OCI-LY7 (cell line): ENCODE measurements around the gene ACTN1.

Source experiments
- CTCF ChIP-seq: fragments of 200-600 bp; sonication (generic); conservative IDR thresholded peaks from 2 replicates; pipeline ENCODE4 v1.5.1; 2014; ENCODE audit warnings: mild to moderate bottlenecking, antibody characterized with exemption, low read length, moderate library complexity, mixed read lengths
- EZH2phosphoT487 ChIP-seq: fragments of 200-600 bp; sonication (generic); IDR thresholded peaks from 2 replicates; pipeline ENCODE4 v1.6.1; 2018; ENCODE audit warnings: low read depth, borderline replicate concordance, mild to moderate bottlenecking, mixed run types, antibody characterized with exemption, low read length, moderate library complexity, mixed read lengths

- TF ChIP-seq CTCF (no peak), EZH2phosphoT487 (no peak)
These were observed 11.1 kb downstream of the ACTN1 start for GRCh38 chr14:68968051-68968450.
